ENCODE data around the gene SRRM2.

- TF ChIP-seq CTCF (IDR thresholded peaks at IDR 0.05) (no peak), POLR2A (IDR thresholded peaks at IDR 0.05) (no peak), EP300 (IDR thresholded peaks at IDR 0.05; ENCODE audit: low read depth) (no peak), POLR2AphosphoS5 (IDR thresholded peaks at IDR 0.05) (no peak)
These were observed 2.5 kb upstream of the SRRM2 start for GRCh38 chr16:2749936-2750335.

All from transverse colon (tissue), 4 donors.